ENCODE data around the gene CD302. TPM values are rescaled to one million over a fixed set of nuclear protein-coding genes. Genes with fewer than 3 reads are reported as not detected.

Gene CD302
- total and polyA plus RNA-seq, 2 of the 8 experiments (the other 6 are each of a cell fraction or from before 2014, with no cell fraction given) = 0.76 to 0.79 TPM

GRCh38 chr2:159799833-159800232, 1.8 kb upstream of the CD302 start:
- H3K4me1 ChIP-seq (replicated peaks in 1 of 4; ENCODE audit: control insufficient read depth in 3 of 4, insufficient read depth in 4 of 4, low read length in 3 of 4) = peaks cover 0 to 4% (median 1%) of the 10 kb centered on the region in 4 experiments; a peak in 6 of 7 replicates
- H4K8ac ChIP-seq (ENCODE audit: extremely low read depth, insufficient read depth, low read length) = no peak overlapping the region
- no peak overlapping the region for H3K14ac ChIP-seq (ENCODE audit: insufficient read length)
- no peak overlapping the region for H3K4me3 ChIP-seq (ENCODE audit: extremely low read depth in 1 of 4, insufficient read depth in 2 of 4, low read depth in 3 of 4, low read length in 4 of 4)
- POLR2A ChIA-PET (ENCODE audit: partially characterized antibody) = interaction anchor here (1.4 kb wide), 1 partner anchor 26 kb away, joined by 3 read pairs; no protein-coding TSS in a partner anchor
- H3K27ac ChIP-seq (ENCODE audit: low read depth, low read length) = no peak overlapping the region
- no peak overlapping the region for H4K5ac ChIP-seq (ENCODE audit: insufficient read length, low read depth, low read length)
- H2BK120ac ChIP-seq (replicated peaks; ENCODE audit: low read depth, low read length) = no peak overlapping the region
- no peak overlapping the region for H3K18ac ChIP-seq (ENCODE audit: extremely low read depth, low read length)
- no peak overlapping the region for H2AFZ ChIP-seq (ENCODE audit: low read length)
- H3K9ac ChIP-seq (replicated peaks in 1 of 4; ENCODE audit: extremely low read depth in 1 of 4, low read depth in 3 of 4, low read length in 3 of 4) = no peak overlapping the region
- H3K79me2 ChIP-seq (ENCODE audit: control insufficient read depth in 1 of 2, insufficient read depth in 2 of 2, low read length in 2 of 2) = no peaks in the 10 kb centered on the region
- H2BK15ac ChIP-seq (ENCODE audit: low read length) = no peak overlapping the region
- no peaks in the 10 kb centered on the region for H3K79me1 ChIP-seq (ENCODE audit: low read depth, low read length)
- H4K20me1 ChIP-seq (replicated peaks in 1 of 2; ENCODE audit: control insufficient read depth in 1 of 2, insufficient read depth in 2 of 2, low read length in 2 of 2) = no peaks in the 10 kb centered on the region
- no peak overlapping the region for H2AK5ac ChIP-seq (ENCODE audit: low read depth, low read length)
- no peak for TF ChIP-seq EP300 (IDR thresholded peaks at IDR 0.05; ENCODE audit: borderline replicate concordance in 1 of 2, low read depth in 2 of 2, low read length in 2 of 2)
- TF ChIP-seq EZH2 (IDR thresholded peaks at IDR 0.05; ENCODE audit: low read depth, low read length, severe bottlenecking) = no peak
- no peak for TF ChIP-seq MAFK (IDR thresholded peaks at IDR 0.05; ENCODE audit: low read depth, low read length)
- no peak for TF ChIP-seq KDM1A (IDR thresholded peaks at IDR 0.05; ENCODE audit: borderline replicate concordance, low read length)
- no peaks in the 10 kb centered on the region for H3K36me3 ChIP-seq (ENCODE audit: control insufficient read depth in 2 of 4, insufficient read depth in 4 of 4, low read length in 3 of 4)
- H2BK20ac ChIP-seq (ENCODE audit: low read length) = no peak overlapping the region
- H3K4ac ChIP-seq (replicated peaks; ENCODE audit: insufficient read length, low read depth, low read length) = no peak overlapping the region
- no peak overlapping the region for H3K4me2 ChIP-seq (ENCODE audit: insufficient read depth in 1 of 2, low read depth in 2 of 2, low read length in 2 of 2)
- CTCF ChIA-PET (ENCODE audit: partially characterized antibody) = interaction anchor here (0.9 kb wide), 1 partner anchor 8 kb away, joined by 3 read pairs; no protein-coding TSS in a partner anchor
- no peak overlapping the region for H2BK5ac ChIP-seq (ENCODE audit: low read depth, low read length)
- 65% methylated on average over 1 of the region's 1 CpG; no CpG with 5 or more reads in 1 of the 2 experiments for WGBS, 2 experiments (ENCODE audit: extremely low coverage in 1 of 2, insufficient coverage in 1 of 2, insufficient read length in 1 of 2, insufficient replicate concordance in 2 of 2, low coverage in 1 of 2, low lambda C conversion rate in 2 of 2, missing lambda C conversion rate in 1 of 2)
- H3K23me2 ChIP-seq (ENCODE audit: low read depth, low read length) = peaks cover 4% of the 10 kb centered on the region; the same call in 1 of the 2 replicates
- H3K27me3 ChIP-seq (replicated peaks in 1 of 4; ENCODE audit: control insufficient read depth in 3 of 4, extremely low read depth in 1 of 4, insufficient read depth in 3 of 4, low read length in 3 of 4) = peaks cover 9 to 27% (median 25%) of the 10 kb centered on the region in 4 experiments
- H4K91ac ChIP-seq (replicated peaks; ENCODE audit: insufficient read length, low read length) = no peak overlapping the region
- no peaks in the 10 kb centered on the region for H3K9me3 ChIP-seq (ENCODE audit: insufficient read depth in 2 of 2, low read depth in 1 of 2, low read length in 1 of 2)
- FAIRE-seq = no peak
- no peak overlapping the region for H3K23ac ChIP-seq (ENCODE audit: insufficient read length)
- DNase-seq (ENCODE audit: low read depth in 1 of 2, low spot score in 2 of 2) = no peak
- no peak overlapping the region for H3K56ac ChIP-seq (replicated peaks; ENCODE audit: insufficient read length, low read depth, low read length)
- H2BK12ac ChIP-seq (ENCODE audit: low read depth, low read length) = no peak overlapping the region
